NCI-H526 treated with DMSO at 0.1 percent for 48 hours (cell line): ENCODE results near the gene VAV2.

ENCODE experiments used
- DNase-seq: peaks from one replicate; lab custom pipeline; 2025; lab: John Stamatoyannopoulos, UW

VAV2 gene

DNA sequence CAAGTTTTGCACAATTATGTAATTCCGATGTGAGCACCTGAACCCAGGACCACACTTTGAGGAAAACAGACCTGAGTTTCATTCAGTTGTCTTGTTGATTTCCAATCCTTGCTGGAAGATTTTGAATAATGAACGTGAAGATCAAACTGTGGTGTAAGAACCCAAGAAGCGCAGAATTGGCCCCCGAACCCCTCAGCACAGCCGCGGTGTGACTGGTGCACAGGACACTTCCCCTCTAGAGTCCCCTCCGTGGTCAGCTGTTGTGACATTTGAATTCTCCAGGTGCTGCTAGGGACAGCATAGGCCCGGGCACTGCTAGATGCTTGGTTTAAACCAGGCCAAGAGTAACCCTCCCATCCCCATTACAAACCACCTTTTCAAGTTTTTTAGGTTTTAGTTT lies 34.9 kb upstream of the VAV2 start:
- DNase-seq: no peak

GRCh38 chr9:134026581-134026980 lies 34.5 kb upstream of the VAV2 start:
- no peak for DNase-seq

DNA sequence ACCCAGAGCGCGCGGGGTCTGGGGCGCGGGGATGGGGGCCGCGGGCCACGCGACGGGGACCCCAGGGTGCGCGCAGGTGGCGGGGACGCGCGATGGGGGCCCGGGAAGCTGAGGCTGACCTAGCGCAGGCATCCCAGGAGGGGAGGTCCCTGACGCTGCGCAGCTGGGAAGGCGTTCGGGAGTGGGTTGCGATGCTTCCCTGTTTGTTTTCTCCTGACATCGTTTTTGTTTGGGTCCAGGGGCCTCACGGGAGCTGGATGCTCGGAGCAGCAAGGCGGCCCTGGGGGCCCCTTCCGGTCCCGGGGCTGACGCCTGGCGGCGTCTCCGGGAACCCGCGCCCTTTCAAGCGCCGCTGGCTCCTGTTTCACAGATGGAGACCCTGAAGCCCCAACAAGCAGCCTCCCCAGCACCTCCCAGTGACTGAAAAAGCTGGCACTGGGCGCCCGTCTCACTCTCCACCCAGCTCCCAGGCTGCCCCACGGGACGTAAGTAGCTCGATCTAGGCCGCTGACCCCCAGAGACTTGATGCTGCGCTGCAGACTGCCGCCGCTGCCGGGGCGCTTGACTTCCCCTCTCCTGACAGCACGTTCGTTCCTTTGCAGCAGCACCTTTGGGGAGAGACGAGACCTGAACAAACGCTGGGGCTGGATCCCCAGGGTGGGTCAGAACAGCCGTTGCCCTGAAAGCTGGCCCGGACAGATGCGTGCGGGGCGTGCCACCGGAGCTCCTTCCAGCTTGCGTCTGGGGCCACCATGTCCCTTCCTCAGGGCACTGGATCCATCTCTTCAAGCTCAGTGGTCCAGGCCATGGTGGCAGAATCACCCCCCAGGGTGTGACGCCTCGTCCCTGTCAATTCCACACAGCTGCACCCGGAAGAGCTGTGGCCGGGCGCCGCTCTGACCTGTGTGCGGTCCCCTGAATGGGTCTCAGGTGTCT lies 33.8 kb upstream of the VAV2 start:
- no peak for DNase-seq

GRCh38 chr9:134024828-134025605 lies 32.9 kb upstream of the VAV2 start, which contains the start of gene BRD3OS:
BRD3OS (plus strand) TSS chr9:134025481; CDS start chr9:134026748, 1,267 bp downstream.
- peak; percentile 69 for DNase-seq

DNA sequence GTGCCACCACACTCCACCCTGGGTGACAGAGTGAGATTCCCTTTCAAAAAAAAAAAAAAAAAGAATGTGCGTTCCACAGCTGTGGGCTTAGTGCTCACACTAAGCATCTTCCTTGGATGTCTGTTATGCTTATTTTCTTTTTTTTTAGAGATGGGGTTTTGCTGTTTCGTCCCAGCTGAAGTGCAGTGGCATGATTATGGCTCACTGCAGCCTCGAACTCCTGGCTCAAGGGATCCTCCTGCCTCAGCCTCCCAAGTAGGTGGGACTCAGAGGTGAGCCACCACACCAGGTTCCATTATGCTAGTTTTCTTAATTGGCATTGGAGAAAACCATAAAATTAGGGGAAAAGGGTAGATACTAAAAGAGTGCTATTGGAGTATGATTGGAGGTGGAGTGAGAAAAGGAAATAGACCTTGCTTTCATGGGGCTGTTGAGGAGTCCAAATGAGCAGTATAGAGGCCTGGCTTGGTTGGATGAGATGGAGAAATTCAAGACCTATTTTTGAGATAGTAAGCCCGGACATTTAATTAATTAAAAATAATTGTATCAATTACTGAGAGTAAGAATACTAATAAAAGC lies 32.2 kb upstream of the VAV2 start:
- no peak for DNase-seq

DNA sequence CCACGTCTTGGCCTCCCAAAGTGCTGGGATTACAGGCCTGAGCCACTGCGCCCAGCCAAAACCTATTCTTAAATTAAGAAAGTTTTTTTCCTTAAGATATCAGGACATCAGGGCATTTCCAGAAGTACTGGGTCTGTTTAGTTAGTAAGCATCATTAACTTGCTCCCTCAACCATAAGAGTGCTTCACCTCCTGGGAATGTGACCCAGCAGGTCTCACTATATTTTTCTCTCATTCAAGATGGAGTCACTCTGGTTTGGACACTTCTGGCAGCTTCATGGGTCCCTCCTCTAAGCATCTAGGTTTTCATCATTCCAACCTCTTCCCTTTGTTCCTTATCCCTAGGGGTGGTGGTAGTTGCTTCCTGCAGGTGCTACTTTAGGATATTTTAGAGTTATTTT lies 22.8 kb upstream of the VAV2 start:
- no peak for DNase-seq

- no peak for DNase-seq
Measured at GRCh38 chr9:134011401-134011800, 19.3 kb upstream of the VAV2 start.

- DNase-seq: no peak
Measured at GRCh38 chr9:134010310-134011173, 18.4 kb upstream of the VAV2 start.

GRCh38 chr9:134007571-134007970 lies 15.4 kb upstream of the VAV2 start:
- DNase-seq: no peak

- no peak for DNase-seq
Measured at GRCh38 chr9:134007150-134007549, 15.0 kb upstream of the VAV2 start.

DNA sequence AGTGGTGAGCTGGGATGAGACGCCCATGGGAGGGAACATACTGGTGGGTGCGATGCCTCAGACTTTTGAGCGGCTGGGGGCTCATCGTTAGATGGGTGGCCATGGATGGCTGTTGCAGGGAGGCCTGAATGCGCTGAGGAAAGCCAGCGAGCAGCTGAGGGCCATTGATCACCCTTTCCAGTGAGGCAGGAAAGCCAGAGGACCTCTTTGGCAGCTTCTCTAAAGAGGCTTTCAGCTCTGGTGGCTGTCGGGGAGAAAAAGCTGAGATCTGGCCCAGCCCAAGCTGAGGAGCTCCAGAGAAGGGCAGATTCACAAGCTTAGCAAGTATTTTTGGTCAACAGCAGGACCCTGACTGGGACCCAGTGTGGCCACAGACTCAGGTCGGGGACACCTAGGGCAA lies 13.3 kb upstream of the VAV2 start:
- DNase-seq: no peak

DNA sequence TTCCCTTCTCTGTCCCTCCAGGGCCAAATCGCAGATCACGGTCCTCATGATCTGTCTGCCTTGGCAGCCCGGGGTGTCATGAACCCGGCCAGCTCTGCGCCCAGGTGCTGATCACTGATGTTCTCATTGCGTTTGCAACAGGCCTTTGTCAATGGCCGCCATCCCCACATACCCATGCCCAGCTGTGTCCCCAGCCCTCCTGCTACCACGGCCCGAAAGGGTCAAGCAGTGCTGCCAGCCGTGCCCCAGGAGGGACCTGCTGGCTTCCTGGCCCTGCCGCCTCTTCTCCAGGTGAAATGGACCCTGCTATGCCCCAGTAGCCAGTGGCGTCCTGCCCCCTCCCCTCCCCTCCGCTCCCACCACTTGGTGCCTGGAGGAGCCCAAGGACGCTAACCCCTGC lies 12.8 kb upstream of the VAV2 start:
- no peak for DNase-seq

GRCh38 chr9:134004131-134004873 lies 12.2 kb upstream of the VAV2 start:
- DNase-seq: no peak

GRCh38 chr9:134003237-134003636 lies 11.1 kb upstream of the VAV2 start:
- DNase-seq: no peak

- DNase-seq: no peak
Measured at GRCh38 chr9:134002796-134003195, 10.7 kb upstream of the VAV2 start.

DNA sequence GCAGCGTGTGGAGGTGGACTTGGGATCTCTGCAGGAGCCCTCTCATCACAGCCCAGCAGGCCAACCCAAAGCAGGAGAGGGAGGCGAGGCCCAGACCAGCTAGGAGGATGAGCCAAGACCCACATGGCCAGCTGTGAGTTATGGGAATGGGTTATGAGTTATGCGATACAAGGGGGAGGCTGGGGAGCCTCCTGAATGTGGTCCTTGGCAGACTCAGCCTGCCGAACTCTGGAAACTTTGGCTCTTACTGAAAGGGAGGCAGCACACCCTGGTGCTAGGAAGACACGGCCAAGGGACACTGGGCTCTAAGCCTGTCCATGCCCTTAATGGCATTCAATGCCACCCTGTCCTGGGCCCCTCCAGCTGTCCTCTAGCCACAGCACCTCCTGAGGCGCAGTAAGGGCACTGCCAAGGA lies 7.7 kb upstream of the VAV2 start:
- DNase-seq: no peak

DNA sequence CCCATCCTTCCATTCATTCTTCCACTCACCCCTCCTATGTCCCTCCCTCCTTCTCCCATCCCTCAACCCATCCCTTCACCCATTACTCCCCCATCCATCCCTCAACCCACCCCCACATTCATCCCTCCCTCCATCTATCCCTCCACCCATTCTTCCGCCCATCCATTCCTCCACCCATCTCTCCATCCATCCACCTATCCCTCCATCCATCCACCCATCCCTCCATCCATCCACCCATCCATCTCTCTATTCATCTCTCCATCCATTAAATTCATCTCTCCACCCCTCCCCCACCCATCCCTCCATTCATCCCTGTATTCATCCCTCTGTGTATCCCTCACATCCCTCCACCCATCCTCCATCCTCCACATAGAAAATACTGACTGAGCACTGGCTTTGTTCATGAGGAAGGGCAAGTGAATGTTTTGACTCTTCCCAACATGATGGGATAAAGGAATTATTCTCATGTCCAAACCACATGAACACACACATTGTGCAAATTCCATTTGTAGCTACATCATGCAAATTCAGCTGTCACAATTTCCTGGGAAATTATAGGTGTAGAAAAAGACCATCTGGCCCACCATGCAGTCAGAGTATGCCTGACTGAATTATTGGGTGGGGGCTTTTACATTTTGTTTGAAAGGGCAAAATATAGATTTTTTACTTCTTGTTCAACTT lies 6.9 kb upstream of the VAV2 start:
- no peak for DNase-seq

DNA sequence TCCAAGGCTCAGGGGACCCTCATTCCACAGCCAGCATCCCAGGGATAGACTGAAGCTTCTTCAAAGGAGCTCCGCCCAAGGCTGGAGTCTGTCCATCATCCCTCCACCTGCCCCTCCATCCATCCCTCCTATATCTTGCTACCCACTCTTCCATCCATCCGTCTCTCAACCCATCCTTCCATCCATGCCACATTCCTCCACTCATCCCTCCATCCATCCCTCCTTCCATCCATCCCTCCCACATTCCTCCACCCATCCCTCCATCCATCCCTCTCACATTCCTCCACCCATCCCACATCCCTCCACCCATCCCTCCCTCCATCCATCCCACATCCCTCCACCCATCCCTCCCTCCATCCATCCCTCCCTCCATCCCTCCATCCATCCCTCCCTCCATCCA lies 5.5 kb upstream of the VAV2 start:
- DNase-seq: no peak

GRCh38 chr9:133996531-133997520 lies 4.7 kb upstream of the VAV2 start:
- DNase-seq: no peak
